ENCODE data around the gene SF3A2. TPM values are rescaled to one million over a fixed set of nuclear protein-coding genes. Genes with fewer than 3 reads are reported as not detected.

The SF3A2 gene
- total RNA-seq, 8 experiments from 2014 or later = 13.1 to 72.6 (median 49.9) TPM

Other genes with a start within 250 kb of the SF3A2 start
- 10 to 100 TPM; 20.3 to 92.3 (median 57.2) TPM for gene BTBD2, start 221.1 kb upstream of the SF3A2 start, total RNA-seq
- 10 to 100 TPM; 33.0 to 95.2 (median 50.9) TPM for gene MKNK2, start 185.6 kb upstream of the SF3A2 start, total RNA-seq
- gene MOB3A, start 140.5 kb upstream of the SF3A2 start, total RNA-seq = 10 to 100 TPM in 4 of 8 experiments, 1 to 10 TPM in 4; 7.2 to 16.3 (median 10.0) TPM
- 1 to 10 TPM; 1.6 to 4.5 (median 3.2) TPM for gene IZUMO4, start 139.9 kb upstream of the SF3A2 start, total RNA-seq
- 100 to 1,000 TPM in 2 of 8 experiments, 10 to 100 TPM in 6; 59.6 to 122 (median 78.8) TPM for gene AP3D1, start 85.3 kb upstream of the SF3A2 start, total RNA-seq
- gene DOT1L, start 72.9 kb upstream of the SF3A2 start, total RNA-seq = 10 to 100 TPM in 5 of 8 experiments, 1 to 10 TPM in 3; 3.4 to 27.9 (median 13.7) TPM
- 10 to 100 TPM; 45.2 to 86.4 (median 52.2) TPM for gene PLEKHJ1, start 495 bp upstream of the SF3A2 start, total RNA-seq
- 1 to 10 TPM in 6 of 8 experiments, under 1 TPM in 2; 0.36 to 4.1 (median 2.0) TPM for gene AMH, start 12.5 kb downstream of the SF3A2 start, total RNA-seq
- gene JSRP1, start 19.6 kb downstream of the SF3A2 start, total RNA-seq = 1 to 10 TPM in 5 of 8 experiments, under 1 TPM in 3; 0.43 to 2.0 (median 1.1) TPM
- 1 to 10 TPM in 1 of 8 experiments, under 1 TPM in 7; 0.15 to 1.3 (median 0.52) TPM for gene PEAK3, start 45.4 kb downstream of the SF3A2 start, total RNA-seq
- gene LINGO3, start 71.3 kb downstream of the SF3A2 start, total RNA-seq = 1 to 10 TPM in 1 of 8 experiments, under 1 TPM in 4, not detected in 3; 0.27 to 1.4 (median 0.35) TPM
- gene LSM7, start 91.8 kb downstream of the SF3A2 start, total RNA-seq = 100 to 1,000 TPM; 143 to 444 (median 296) TPM
- gene SPPL2B, start 91.9 kb downstream of the SF3A2 start, total RNA-seq = 10 to 100 TPM; 22.2 to 77.9 (median 36.5) TPM
- gene TMPRSS9, start 123.4 kb downstream of the SF3A2 start, total RNA-seq = 1 to 10 TPM in 3 of 8 experiments, under 1 TPM in 4, not detected in 1; 0.33 to 4.1 (median 0.56) TPM
- gene TIMM13, start 190.8 kb downstream of the SF3A2 start, total RNA-seq = 100 to 1,000 TPM in 2 of 8 experiments, 10 to 100 TPM in 6; 51.8 to 145 (median 85.3) TPM
- 100 to 1,000 TPM in 2 of 8 experiments, 10 to 100 TPM in 6; 29.7 to 100 (median 36.7) TPM for gene LMNB2, start 220.1 kb downstream of the SF3A2 start, total RNA-seq
- gene GADD45B, start 239.3 kb downstream of the SF3A2 start, total RNA-seq = 10 to 100 TPM in 7 of 8 experiments, 1 to 10 TPM in 1; 9.4 to 80.4 (median 20.8) TPM